HG02970 (cell line): ENCODE results near the gene IZUMO3.
"Not testable (repeated sequence)": the region's sequence is repeated elsewhere in the genome, so short reads cannot be mapped to it uniquely, and the experiment has no call there.

Source experiments
- ATAC-seq: cut with Tn5 transposase; IDR thresholded peaks from one replicate; pipeline ENCODE4 v1.9.1; 2021; ENCODE audit warnings: mild to moderate bottlenecking, moderate library complexity, moderate number of reproducible peaks; ENCODE audit not compliant: unreplicated experiment, low FRiP score

IZUMO3 gene

DNA sequence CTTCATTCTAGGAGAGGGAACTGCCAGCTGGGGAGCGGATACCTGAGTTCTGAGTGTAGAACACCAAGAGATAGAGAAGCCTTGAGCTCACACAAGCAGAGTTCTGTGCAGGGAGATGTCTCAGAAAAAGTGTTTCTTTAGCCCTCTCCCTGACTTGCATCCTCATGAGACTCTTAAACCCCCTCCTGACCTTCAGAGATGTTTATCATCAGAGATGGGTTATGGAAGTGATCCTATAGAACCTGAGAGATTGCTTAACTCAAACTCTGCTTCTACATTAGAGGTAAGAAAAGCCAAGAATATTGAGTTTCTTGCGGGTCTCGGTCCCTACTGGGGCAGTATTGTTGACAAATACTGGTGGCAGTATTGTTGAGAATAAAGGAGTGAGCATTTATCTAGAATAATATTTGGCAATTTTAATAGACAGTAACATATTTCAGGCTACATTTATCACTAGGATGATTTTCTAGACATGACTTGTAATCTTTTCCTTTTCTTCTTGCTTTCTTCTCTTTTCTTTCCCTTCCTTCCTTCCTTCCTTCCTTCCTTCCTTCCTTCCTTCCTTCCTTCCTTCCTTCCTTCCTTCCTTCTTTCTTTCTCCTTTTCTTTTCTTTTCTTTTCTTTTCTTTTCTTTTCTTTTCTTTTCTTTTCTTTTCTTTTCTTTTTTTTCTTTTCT lies at the start of gene IZUMO3:
TSS of gene IZUMO3 (minus strand) at position 51 of the 676 bp plus-strand sequence. CDS start 248 bp downstream, outside the sequence.
- no peak for ATAC-seq

- ATAC-seq: no peak
Measured at GRCh38 chr9:24594234-24594850, 48.6 kb upstream of the IZUMO3 start.

GRCh38 chr9:24590432-24590831 lies 44.7 kb upstream of the IZUMO3 start:
- ATAC-seq: no peak

GRCh38 chr9:24587883-24588282 lies 42.2 kb upstream of the IZUMO3 start:
- no peak for ATAC-seq

- ATAC-seq: no peak
Measured at GRCh38 chr9:24582146-24583126, 36.7 kb upstream of the IZUMO3 start.

- ATAC-seq: not testable (repeated sequence)
Measured at GRCh38 chr9:24580005-24580404, 34.3 kb upstream of the IZUMO3 start.

DNA sequence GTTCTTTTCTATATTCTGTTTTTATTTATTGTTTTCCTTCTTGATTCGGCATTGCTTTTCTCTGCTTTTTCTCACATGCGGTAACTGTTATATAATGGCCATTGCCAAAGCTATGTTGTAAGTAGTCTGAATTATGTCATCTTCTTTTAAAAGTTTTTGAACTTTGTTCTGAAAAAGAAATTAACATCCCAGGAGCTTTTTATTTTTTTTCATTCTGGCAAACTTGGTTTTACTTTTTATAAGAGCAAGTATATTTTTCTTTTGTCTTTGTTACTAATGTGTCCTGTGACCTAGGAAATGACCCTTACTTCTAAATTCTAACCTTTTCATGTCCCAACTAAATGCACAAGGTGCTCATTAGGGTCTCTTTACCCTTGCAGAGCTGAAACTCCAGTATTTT lies 26.7 kb upstream of the IZUMO3 start:
- ATAC-seq: no peak

- ATAC-seq: no peak
Measured at GRCh38 chr9:24561957-24562356, 16.3 kb upstream of the IZUMO3 start.

GRCh38 chr9:24553183-24553552 lies 7.5 kb upstream of the IZUMO3 start:
- no peak for ATAC-seq

DNA sequence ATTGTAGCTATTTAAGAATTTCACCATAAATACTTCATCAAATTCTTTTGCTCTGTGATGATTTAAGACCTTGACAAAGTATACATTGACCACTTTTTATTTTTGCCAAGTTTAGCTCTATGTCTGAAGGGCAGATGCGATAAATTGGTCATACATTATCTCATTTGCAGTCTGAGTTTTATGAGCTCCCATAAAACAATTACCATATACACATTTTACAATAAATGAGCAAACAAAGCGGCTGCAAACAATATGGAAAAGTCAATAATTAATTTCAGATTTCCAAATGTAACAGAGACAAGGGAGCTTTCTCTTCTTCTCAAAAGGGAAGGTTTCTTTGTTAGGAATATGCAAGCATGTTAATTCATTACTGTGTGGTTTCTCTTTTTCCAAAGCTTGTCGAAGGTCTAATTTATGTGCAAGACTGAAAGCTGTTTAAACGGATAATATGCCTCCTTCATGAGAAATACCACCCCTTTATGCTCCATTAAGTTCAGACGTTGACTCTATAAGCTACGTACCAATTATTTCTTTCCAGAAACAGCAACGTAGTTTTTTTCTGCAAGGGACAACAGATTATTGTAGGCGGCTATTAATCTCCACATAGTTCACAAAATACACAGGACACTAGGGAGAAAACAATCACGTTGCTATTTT lies 7.0 kb upstream of the IZUMO3 start:
- no peak for ATAC-seq

- no peak for ATAC-seq
Measured at GRCh38 chr9:24545285-24545684, 412 bp downstream of the IZUMO3 start.

- ATAC-seq: no peak
Measured at GRCh38 chr9:24518545-24518944, 27.2 kb downstream of the IZUMO3 start.

- ATAC-seq: no peak
Measured at GRCh38 chr9:24516463-24516862, 29.2 kb downstream of the IZUMO3 start.

GRCh38 chr9:24509850-24510249 lies 35.8 kb downstream of the IZUMO3 start:
- no peak for ATAC-seq

DNA sequence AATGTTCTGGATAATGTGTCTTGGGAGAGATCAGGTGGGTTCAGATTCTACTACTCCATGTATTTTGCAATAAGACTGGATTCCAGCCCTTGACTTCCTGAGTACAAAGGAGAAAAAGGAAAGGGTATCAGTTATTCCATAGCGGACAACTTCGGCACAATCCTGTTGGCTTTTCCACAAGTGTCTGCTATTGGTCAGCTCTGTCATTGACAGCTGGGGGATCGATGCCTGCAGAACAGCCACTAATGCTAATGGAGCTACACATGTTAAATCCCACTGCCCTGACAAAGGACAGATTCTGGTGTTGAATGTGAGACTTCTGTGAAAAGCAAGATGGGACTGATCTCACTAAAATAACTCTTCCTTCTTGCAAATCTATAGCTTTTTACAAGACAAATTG lies 41.2 kb downstream of the IZUMO3 start:
- ATAC-seq: no peak

- ATAC-seq: no peak
Measured at GRCh38 chr9:24502206-24502937, 43.3 kb downstream of the IZUMO3 start.

DNA sequence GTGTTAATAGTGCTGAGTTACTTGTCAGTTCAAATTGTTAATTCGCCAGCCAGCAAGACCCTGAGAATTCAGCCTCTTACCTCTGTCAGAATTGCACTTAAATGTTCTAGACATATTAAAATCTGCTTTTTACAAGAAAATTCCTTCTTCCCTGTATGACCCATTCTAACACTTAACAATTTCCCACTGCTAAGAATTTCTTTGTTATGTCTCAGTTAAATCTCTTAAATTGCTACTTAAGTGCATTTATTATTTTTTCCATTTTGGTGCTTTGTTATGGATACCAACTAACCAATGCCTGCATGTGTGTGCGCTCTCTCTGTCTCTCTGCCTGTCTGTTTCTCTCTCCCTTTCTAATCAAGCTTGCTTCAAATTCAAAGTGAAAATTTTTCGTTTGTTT lies 44.9 kb downstream of the IZUMO3 start:
- no peak for ATAC-seq

DNA sequence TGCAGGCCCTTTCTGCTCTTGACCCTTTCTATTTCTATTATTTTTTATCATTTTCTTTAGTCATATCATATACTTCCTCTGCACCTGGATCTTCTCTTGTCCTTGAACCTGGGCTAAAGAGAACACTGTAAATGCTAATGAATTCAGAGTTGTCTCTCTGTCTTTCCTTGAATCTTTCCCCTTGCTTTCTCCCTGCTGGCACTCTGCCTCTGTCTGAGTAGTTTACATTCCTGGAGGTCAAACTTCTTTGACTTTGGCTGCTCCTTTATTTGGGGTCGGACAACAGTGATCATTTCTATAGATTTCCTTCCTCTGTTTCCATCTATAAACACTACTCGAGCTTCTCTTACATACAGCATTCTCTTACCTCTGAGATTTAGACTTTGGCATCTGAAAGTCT lies 47.1 kb downstream of the IZUMO3 start:
- no peak for ATAC-seq

DNA sequence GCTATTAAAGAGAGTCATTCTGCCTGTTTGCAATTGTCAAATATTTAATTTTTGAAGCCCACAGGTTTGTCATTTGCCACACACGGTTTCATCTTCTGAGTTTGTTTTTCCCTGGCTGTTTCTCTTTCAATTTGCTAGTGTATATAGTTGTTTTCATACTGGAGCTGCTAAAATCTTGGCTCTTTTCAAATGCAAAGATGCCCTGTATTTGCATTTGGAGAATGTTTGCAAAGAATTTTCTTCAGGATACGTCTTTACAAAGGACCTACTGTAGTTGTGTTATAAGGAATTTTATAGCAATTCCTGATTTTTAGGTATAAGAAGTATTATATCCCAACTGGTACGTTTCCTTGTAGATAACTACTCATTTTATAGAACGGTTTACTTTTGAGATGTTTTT lies 48.0 kb downstream of the IZUMO3 start:
- no peak for ATAC-seq
